Renal cortex interstitium (tissue), 11 donors: ENCODE results near the gene TCF23. TPM values are rescaled to one million over a fixed set of nuclear protein-coding genes. Genes with fewer than 3 reads are reported as not detected.

Experiments used
- DNase-seq, 11 donors: peaks; one replicate each; pipeline ENCODE4 v3.0.0-alpha.2; 2013; ENCODE audit warnings: low read depth in 9 of 11, low spot score in 4 of 11; ENCODE audit errors: extremely low read depth in 1 of 11
- polyA plus RNA-seq, 3 donors: library from polyadenylated mRNA; unstranded; fragments of 120-200 nt; gene quantifications; one replicate each; pipeline ENCODE4 v1.2.1, GENCODE V29; 2013; ENCODE audit not compliant: insufficient read length in 3 of 3

Gene TCF23
- polyA plus RNA-seq, 3 donors, result 0.51 to 0.78 (median 0.62) TPM

GRCh38 chr2:27205206-27205605 is 56.4 kb downstream of the TCF23 start:
- no peak for DNase-seq

DNA sequence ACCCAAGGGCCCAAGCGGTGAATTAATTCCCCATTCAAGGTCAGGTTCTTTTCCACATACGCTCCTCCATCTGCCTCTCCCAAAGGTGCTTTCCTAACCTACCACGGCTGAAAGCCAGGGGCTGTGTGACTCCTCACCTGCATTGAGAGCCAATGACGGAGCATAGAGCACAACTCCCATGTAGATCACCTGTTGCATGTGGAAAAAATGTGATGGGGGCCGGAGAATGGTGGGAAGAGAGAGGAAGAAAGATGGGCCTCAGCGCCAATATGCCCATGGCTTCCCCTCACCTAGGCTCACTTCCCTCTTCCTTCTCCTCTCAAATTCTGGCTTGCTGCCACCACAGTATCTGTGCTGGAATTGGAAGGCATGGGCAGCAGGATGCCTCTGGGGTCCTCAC is 57.5 kb downstream of the TCF23 start:
- no peak for DNase-seq

Other genes with a start within 250 kb of the TCF23 start
- gene MAPRE3, start 178.4 kb upstream of the TCF23 start, polyA plus RNA-seq, result 10 to 100 TPM in 2 of 3 donors, 1 to 10 TPM in 1; 9.6 to 15.8 (median 12.6) TPM
- 10 to 100 TPM; 55.8 to 71.9 (median 63.6) TPM for gene TMEM214, start 116.0 kb upstream of the TCF23 start, polyA plus RNA-seq
- 10 to 100 TPM; 61.9 to 66.8 (median 65.2) TPM for gene AGBL5, start 97.3 kb upstream of the TCF23 start, polyA plus RNA-seq
- gene OST4, start 77.3 kb upstream of the TCF23 start, polyA plus RNA-seq, result 100 to 1,000 TPM; 234 to 273 (median 243) TPM
- gene EMILIN1, start 70.4 kb upstream of the TCF23 start, polyA plus RNA-seq, result 100 to 1,000 TPM in 1 of 3 donors, 10 to 100 TPM in 2; 53.5 to 130 (median 96.3) TPM
- gene KHK, start 62.2 kb upstream of the TCF23 start, polyA plus RNA-seq, result 10 to 100 TPM; 42.9 to 58.5 (median 55.3) TPM
- gene CGREF1, start 29.9 kb upstream of the TCF23 start, polyA plus RNA-seq, result 1 to 10 TPM; 6.2 to 8.6 (median 7.4) TPM
- gene ABHD1, start 25.2 kb upstream of the TCF23 start, polyA plus RNA-seq, result 1 to 10 TPM; 1.3 to 1.9 (median 1.6) TPM
- 10 to 100 TPM; 42.0 to 55.0 (median 46.4) TPM for gene PREB, start 14.4 kb upstream of the TCF23 start, polyA plus RNA-seq
- not detected for gene PRR30, start 9.6 kb upstream of the TCF23 start, polyA plus RNA-seq
- gene ATRAID, start 63.0 kb downstream of the TCF23 start, polyA plus RNA-seq, result 100 to 1,000 TPM; 148 to 150 (median 148) TPM
- gene SLC5A6, start 63.3 kb downstream of the TCF23 start, polyA plus RNA-seq, result 10 to 100 TPM; 37.2 to 47.6 (median 42.0) TPM
- gene CAD, start 68.4 kb downstream of the TCF23 start, polyA plus RNA-seq, result 10 to 100 TPM; 50.4 to 54.6 (median 54.1) TPM
- 1 to 10 TPM; 6.0 to 9.2 (median 7.6) TPM for gene SLC30A3, start 114.0 kb downstream of the TCF23 start, polyA plus RNA-seq
- 1 to 10 TPM in 2 of 3 donors, under 1 TPM in 1; 0.59 to 1.7 (median 1.4) TPM for gene DNAJC5G, start 126.4 kb downstream of the TCF23 start, polyA plus RNA-seq
- 1 to 10 TPM; 5.3 to 7.7 (median 5.7) TPM for gene TRIM54, start 133.4 kb downstream of the TCF23 start, polyA plus RNA-seq
- gene UCN, start 159.4 kb downstream of the TCF23 start, polyA plus RNA-seq, result 1 to 10 TPM in 1 of 3 donors, under 1 TPM in 2; 0.56 to 1.1 (median 0.82) TPM
- gene MPV17, start 174.1 kb downstream of the TCF23 start, polyA plus RNA-seq, result 10 to 100 TPM; 74.0 to 90.5 (median 81.4) TPM
- 10 to 100 TPM; 68.4 to 72.3 (median 71.3) TPM for gene GTF3C2, start 207.8 kb downstream of the TCF23 start, polyA plus RNA-seq
- 10 to 100 TPM; 49.7 to 56.0 (median 52.3) TPM for gene EIF2B4, start 221.3 kb downstream of the TCF23 start, polyA plus RNA-seq
- 100 to 1,000 TPM; 101 to 110 (median 101) TPM for gene SNX17, start 221.6 kb downstream of the TCF23 start, polyA plus RNA-seq
- 10 to 100 TPM; 14.9 to 22.5 (median 21.0) TPM for gene ZNF513, start 231.7 kb downstream of the TCF23 start, polyA plus RNA-seq